HG03135 (cell line): ENCODE results near the gene DYNLRB2.
A peak's percentile ranks its signal among the peaks of the same experiment; 100 is the strongest.

Source experiments
- ATAC-seq: cut with Tn5 transposase; IDR thresholded peaks from one replicate; pipeline ENCODE4 v1.9.1; 2021; ENCODE audit warnings: mild to moderate bottlenecking, moderate library complexity; ENCODE audit not compliant: unreplicated experiment

The DYNLRB2 gene

DNA sequence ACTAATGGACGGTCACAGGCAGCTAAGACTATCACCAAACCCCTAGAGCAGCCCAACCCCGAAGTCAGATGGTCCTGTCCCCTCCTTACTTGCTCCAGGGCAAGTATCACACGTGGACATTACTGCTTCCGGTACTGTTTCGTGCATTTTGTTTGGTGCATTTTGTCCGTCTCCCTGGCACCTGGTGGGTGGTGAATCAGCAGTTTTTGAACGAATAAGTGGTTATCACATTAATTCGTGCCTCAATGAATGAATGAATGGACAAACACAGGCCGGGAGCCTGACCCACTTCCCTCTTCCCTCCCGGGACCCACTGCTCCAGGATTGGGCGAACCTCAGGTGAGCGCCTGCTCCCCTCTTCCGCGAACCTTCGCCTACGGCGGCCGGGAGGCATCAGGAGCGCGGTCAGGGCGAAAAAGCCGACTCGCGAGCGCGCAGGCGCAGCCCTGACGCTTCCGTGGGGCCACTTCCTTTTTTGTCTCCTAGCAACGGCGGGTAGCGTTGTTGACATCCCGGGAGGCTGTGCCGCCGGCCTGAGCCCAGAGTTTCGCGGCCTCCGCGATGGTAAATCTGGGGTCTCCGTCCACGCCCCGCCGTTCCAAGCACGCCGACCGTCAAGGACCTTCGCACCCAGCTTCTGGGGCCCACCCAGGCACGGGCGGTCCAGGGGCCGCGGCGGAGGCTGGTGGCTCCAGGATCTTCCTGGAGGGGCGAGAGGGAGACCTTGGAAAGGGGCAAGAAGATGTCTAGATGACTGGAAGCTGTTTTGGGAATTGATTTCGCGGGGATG lies at the start of gene DYNLRB2:
Gene DYNLRB2 (plus strand): TSS at position 478 of the 790 bp plus-strand sequence. CDS start 84 bp downstream, at position 562.
- peak; percentile 97 for ATAC-seq

DNA sequence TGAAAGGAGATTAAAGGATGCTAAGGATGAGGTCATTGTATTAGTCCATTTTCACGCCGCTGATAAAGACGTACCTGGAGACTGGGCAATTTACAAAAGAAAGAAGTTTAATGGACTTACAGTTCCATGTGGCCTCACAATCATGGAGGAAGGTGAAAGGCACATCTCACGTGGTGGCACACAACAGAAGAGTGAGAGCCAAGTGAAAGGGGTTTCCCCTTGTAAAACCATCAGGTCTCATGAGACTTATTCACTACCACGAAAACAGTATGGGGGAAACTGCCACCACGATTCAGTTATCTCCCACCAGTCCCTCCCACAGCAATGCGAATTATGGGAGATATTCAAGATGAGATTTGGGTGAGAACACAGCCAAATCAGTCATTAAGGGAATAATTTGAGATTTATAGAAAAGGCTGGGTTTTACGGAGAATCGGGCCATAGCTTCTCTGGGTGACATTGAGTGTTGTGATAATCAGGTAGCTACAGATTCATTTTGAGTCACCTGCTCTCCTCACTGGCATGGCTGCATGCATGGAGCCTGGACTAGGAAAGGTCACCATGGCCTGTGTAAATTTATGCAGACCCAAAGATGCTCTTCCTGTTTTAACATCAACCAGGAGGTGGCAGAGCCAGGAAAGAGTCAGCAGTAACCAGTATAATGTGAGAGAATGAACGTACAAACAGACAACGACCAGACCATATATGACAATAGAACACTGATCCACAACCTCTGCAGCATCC lies 40.5 kb upstream of the DYNLRB2 start:
- ATAC-seq: no peak

DNA sequence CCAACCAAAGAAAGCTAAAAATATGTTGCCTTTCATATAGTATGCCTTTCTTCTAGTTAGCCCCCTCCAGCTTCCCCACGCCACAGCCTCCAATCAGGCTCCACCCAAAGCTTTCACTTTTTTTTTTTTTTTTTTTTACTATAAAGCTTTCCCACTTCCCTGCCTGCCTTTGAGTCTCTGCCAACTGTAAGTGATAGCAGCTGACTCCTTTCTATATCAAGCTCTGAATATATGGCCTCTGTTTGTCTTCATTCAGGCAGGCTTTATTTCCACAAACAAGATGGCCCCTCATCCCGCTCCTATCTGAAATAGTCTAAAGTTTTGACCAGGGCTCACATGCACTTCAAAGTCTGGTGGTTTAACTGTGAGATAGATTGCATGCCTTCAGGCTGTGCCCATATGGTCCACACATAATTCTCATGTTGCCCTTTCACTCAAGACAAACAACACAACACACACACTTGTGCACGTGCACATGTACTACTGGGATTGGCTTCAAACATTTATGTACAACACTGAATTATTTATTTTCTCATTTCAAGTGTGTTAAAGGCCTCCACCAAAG lies 39.8 kb upstream of the DYNLRB2 start:
- no peak for ATAC-seq

GRCh38 chr16:80503107-80503506 lies 37.7 kb upstream of the DYNLRB2 start:
- no peak for ATAC-seq

GRCh38 chr16:80507538-80507937 lies 33.3 kb upstream of the DYNLRB2 start:
- ATAC-seq: no peak

DNA sequence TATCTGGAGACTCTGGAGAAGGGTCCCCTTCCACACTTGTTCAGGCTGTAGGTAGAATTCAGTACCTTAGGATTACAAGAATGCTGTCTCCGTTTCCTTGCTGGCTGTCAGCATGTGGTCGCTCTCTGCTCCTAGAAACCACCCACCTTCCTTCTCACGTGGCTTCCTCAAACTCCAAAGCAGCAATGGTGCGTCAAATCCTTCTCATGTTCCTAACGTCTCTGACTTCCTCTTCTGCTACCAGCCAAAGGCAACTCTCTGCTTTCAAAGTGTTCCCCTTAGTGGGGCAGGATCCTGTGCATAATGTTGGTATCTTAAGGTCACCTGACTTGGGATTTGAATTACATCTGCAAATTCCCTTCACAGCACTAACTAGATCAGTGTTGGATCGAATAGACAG lies 30.9 kb upstream of the DYNLRB2 start:
- ATAC-seq: no peak

DNA sequence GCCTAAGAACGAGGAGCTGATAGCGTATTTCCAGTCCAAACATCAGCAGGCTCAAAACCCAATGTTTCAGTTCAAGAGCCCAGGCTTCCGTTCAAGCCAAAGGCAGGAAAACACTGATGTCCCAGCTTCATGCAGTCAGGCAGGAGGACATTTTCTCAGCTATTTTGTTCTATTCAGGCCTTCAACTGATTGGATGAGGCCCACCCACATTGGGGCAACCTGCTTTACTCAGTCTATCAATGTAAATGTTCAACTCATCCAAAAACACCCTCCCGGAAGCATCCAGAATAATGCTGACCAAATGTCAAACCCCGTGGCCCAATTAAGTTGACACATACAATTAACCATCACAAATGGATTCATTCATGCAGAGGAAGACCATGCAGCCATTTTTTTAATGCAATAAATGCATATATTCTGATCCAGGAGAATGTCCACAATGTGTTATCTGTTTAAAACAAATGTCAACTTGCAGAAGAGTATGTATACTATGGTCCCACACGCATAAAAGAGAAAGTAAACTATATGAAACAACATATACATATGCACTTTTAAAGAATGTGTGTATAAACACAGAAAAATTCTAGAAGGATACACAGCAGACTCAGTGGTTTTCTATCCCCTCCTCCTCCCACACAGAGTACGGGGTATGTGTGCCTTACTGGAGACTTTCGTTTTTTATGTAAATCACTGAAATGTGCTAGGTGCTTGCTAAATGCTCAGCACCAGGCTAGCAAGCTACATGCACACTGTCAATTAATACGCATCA lies 28.8 kb upstream of the DYNLRB2 start:
- ATAC-seq: no peak

- ATAC-seq: no peak
These were observed 28.3 kb upstream of the DYNLRB2 start for GRCh38 chr16:80512593-80512853.

GRCh38 chr16:80515374-80515773 lies 25.4 kb upstream of the DYNLRB2 start:
- no peak for ATAC-seq

GRCh38 chr16:80517846-80518245 lies 22.9 kb upstream of the DYNLRB2 start:
- no peak for ATAC-seq

DNA sequence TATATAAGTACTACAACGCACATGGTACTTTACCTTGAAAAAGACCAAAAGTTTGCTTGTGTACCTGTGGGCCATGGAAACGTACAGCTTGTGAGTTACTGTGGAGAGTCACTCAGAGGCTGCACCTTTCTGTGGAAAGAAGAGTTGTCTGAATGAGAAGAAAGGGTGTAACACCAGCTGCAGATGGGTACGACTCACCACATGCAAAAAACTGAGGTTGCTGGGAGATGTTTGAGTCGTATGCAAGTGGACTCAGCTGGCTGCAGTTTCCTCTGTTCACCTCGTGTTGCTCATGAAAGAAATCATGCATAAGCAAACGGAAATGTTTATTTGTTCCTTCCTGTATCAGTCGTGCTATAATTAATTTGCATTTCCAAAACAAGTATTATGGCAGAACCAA lies 22.4 kb upstream of the DYNLRB2 start:
- no peak for ATAC-seq

GRCh38 chr16:80519189-80519588 lies 21.6 kb upstream of the DYNLRB2 start:
- no peak for ATAC-seq

- ATAC-seq: no peak
These were observed 15.4 kb upstream of the DYNLRB2 start for GRCh38 chr16:80525420-80525819.

- peak; percentile 70 for ATAC-seq
These were observed 14.3 kb upstream of the DYNLRB2 start for GRCh38 chr16:80526418-80527061.

DNA sequence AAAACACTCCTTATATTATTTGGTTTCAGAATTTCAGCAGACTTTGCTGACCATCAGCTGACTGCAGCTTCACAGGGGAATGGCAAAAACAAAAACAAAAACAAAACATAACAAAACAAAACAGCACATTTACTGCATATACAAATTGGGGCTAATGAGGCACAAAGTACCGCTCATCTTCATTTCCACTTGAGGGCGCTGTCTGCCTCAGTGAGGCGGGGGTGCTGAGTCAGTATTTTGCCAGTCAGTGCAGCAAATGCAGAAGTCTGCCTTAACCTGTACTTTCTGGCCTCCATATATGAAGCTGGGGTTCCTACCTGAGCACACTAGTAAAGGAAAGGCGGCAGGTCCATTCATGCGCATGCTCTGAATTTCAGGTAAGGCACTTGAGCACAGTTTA lies 13.5 kb upstream of the DYNLRB2 start:
- peak; percentile 59 for ATAC-seq

DNA sequence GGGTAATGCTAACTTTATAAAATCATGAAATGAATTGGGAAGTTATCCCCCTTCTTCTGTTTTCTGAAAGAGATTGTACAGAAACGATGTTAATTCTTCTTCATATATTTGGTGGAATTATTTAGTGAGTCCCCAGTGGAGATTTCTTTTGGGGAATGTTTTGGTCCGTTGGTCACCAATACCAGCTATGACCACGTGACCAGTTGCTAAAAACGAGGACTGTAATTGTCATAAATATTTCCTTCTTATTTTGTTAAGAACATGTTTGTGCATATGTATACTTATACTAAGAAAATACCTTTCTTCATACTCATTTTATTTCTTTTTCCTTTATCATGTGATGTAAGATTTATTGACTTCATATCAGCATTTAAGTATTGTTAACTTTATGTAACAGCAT lies 10.3 kb upstream of the DYNLRB2 start:
- no peak for ATAC-seq

DNA sequence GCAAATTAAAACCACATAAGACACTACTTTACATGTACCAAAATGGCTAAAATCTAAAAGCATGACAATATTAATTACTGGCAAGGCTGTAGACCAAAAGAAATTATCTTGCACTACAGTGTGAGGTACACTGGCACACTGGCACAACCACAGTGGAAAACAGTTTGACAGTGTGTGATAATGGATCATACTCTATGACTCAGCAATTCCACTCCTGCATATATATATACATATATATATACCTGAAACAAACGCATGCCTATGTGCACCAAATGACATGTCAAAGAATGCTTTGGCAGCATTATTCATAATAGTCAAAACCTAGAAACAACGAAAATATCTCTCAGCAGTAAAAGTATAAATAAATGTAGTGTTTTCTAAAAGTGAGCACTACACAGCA lies 4.6 kb upstream of the DYNLRB2 start:
- no peak for ATAC-seq

DNA sequence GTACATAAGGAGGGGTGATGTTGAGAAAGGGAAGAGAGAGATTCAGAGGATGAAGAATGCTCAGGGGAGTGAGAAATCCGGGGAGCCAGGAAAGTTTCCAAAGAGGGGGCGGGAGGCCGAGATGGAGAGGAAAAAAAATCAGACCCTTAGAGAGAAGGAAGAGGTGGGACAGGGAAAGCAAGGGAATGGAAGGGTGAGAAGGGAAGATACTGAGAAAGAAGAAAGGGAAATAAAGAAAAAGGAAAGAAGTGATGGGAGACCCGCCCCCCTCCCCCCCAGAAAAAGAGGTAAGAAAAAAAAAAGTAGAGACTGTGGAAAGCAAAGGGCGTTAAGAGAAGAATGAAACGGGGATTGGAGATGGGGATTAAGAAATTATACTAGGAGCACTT lies 507 bp downstream of the DYNLRB2 start:
- ATAC-seq: no peak

DNA sequence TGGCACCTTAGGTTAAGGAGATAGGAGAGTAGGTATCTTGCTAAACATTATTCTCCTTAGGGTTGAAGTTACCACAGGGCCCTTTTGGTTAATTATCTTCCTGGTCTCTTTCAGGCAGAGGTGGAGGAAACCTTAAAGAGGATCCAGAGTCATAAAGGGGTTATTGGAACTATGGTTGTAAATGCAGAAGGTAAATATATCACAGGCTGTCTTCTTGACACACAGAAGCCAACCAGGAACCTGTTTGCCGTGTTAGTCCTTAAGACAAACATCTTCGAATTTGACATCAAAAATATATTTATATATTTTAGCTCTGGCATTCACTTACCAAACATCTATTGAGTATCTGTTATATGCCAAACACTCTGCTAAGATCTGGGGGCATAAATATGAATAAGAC lies 2.4 kb downstream of the DYNLRB2 start:
- ATAC-seq: no peak

DNA sequence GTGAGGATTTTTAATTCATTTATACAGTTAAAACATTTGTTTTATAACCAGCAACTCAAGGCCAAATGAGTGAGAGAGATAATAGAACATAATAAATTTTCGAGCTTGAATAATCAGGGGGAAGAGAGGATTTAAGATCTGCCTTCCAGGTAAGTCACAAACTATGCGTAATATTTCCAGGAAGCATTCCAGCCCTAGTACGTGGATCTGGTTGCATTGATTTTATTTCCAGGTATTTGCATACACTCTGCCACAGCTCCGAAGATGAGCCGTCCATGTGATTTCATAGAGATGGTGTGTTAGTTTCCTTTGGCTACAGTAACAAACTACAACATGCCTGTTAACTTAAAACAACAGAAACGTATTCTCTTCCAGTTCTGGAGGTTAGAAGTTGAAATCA lies 3.5 kb downstream of the DYNLRB2 start:
- no peak for ATAC-seq

GRCh38 chr16:80546249-80546648 lies 5.5 kb downstream of the DYNLRB2 start:
- no peak for ATAC-seq
